ENCODE data around the gene FSCN2.
A peak's percentile ranks its signal among the peaks of the same experiment; 100 is the strongest.

Gene FSCN2, protein sequence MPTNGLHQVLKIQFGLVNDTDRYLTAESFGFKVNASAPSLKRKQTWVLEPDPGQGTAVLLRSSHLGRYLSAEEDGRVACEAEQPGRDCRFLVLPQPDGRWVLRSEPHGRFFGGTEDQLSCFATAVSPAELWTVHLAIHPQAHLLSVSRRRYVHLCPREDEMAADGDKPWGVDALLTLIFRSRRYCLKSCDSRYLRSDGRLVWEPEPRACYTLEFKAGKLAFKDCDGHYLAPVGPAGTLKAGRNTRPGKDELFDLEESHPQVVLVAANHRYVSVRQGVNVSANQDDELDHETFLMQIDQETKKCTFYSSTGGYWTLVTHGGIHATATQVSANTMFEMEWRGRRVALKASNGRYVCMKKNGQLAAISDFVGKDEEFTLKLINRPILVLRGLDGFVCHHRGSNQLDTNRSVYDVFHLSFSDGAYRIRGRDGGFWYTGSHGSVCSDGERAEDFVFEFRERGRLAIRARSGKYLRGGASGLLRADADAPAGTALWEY

DNA sequence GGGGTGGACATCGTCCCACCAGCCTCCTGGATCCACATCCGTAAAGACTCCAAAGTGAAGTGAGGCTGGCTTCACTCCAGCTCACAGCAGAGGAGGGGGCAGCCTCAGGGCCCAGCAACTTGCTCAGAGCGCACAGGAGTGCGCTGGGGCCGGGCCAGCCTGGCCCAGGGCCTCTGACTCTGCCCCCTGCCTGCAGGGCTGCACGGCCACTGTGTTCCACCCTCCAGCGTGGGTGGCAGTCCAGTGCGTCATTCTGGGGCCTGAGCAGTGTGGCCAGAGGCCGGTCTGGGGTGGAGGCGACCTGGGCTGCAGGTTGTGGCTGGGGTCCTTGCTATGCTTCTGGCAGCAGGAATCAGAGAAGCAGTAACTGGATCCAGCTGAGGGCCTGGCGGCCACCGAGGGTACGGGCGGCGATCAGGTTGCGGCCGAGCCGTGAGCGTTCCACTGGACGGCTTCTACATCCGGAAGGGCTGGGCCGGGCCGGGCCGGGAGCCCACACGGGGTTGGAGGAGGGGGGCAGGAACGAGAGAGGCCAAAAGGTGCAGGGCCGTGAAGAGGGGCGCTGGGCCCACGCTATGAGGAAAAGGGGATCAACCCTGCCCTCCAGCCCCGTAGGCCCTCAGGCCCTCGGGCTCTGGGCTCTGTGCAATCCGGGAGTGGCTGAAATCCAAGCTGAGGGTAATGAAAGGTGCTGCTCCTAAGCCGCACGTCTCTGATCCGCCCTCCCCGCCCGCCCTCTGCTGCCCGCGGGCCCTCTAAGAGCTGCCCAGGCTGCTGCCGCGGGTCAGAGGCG is at the start of gene FSCN2:
FSCN2 (plus strand) TSS at position 787 of the 793 bp plus-strand sequence. CDS start 155 bp downstream, outside the sequence.
- no peak for DNase-seq

DNA sequence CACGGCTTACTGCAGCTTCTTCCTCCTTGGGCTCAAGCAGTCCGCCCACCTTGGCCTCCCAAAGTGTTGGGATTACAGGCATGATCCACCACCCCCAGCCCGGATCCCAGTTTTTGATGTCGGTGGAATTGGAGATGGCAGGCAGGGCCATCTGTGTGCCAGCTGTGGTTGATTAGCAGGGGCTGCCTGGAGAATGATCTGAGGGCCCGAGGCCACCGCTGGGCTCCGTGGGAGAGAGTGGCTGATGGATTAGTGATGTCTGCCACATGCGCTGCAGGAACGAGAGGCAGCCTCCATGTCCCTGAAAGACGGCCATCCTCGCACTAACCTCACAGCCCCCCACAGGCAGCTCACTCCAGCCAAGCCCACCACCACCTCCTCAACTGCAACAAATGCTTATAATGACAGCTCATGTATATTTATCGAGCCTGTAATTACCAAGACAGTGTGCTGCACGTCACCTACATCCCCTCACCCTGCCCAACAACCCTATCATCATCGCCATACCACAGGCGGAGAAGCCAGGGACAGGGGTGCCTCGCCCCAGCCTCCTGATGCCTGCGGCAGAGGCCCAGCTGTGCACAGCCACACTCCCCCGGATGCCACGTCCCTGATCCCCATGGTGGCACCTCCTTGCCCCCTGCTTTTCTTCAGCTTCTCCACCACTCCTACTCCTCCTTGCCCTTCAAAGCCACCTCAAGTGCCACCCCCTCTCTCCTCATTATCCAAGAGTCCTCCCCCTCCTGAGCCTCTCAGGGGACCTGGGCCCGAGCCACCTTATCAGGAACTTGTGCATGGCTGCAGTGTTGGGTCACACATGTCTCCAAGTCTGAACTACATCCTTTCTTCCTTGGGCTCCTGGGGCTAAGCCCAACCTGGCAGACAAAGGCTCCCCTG is 48.8 kb upstream of the FSCN2 start:
- no peak for DNase-seq

GRCh38 chr17:81480140-81481072 is 47.8 kb upstream of the FSCN2 start:
- DNase-seq: peak; percentile 36

GRCh38 chr17:81481073-81481799 is 46.9 kb upstream of the FSCN2 start:
- DNase-seq: peak; percentile 46

DNA sequence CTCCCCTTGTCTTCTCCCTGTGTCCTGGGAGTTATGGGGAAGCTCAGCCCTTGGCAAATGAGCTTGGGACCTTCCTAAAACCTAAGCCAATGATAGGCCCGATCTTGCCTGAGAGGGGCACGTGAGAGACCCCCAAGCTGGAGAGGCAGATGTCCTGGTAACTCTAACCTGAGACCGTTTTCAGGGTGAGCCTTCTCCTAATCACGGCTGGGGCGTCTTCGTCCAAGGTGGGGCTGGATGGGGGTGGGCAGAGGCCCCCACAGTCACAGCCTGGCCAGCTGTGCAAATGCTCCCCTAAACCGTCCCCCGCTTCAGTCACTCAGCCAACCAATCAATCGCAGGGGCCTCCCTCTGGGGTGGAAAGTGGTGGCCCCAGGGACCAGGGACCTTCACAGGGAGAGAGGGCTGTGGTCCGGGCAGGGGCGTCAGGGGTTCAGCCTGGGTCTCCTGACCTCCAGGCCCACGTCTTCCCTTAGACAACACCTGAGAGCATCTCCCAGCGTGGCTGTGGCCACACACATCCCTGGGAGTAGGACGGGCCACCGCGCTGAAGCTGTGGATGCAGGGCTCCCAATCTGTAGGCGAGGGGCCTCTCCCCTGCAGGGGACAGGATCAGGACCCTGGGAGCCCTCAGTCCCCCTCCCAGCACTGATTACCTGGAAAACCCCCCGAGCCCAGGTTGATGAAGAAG is 46.2 kb upstream of the FSCN2 start:
- DNase-seq: no peak

GRCh38 chr17:81482673-81483072 is 45.5 kb upstream of the FSCN2 start:
- no peak for DNase-seq

DNA sequence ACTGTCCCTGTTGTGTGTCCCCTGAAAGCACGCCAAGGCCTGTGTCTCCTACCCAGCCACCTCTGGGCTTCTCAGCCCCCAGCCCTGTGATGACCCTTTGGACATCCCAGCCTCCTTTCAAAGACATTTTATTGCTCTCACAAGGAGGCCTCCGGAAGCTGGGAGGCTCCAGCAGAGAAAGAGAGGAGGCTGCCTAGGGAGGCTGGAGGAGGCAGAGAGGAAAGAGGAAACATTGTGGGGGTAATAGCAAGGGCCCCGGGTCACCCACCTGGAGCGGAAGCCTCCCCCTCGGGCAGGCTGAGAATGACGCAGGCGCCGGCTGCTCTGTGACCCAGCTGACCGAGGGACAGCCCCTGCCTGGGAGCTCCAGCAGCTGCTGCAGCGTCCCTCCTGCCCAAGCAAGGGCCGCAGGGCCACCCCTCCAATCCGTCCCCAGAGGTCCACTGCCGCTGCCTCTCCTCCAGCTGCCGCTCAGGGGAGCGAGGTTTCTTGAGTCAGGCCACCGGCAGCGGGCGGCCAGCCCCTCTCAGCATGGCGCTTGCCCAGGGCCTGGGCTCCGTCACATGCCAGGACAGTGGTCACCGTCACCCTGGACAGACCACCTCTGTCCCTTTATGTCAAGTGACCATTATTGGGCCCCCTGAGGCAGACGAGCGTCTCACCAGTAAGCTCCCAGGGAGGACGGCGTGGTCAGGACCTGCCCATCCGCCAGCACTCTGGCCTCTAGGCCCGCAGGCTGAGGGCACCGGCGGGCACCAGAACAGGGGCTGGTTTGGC is 44.9 kb upstream of the FSCN2 start:
- no peak for DNase-seq

- DNase-seq: no peak
Measured at GRCh38 chr17:81483862-81484194, 44.3 kb upstream of the FSCN2 start.

DNA sequence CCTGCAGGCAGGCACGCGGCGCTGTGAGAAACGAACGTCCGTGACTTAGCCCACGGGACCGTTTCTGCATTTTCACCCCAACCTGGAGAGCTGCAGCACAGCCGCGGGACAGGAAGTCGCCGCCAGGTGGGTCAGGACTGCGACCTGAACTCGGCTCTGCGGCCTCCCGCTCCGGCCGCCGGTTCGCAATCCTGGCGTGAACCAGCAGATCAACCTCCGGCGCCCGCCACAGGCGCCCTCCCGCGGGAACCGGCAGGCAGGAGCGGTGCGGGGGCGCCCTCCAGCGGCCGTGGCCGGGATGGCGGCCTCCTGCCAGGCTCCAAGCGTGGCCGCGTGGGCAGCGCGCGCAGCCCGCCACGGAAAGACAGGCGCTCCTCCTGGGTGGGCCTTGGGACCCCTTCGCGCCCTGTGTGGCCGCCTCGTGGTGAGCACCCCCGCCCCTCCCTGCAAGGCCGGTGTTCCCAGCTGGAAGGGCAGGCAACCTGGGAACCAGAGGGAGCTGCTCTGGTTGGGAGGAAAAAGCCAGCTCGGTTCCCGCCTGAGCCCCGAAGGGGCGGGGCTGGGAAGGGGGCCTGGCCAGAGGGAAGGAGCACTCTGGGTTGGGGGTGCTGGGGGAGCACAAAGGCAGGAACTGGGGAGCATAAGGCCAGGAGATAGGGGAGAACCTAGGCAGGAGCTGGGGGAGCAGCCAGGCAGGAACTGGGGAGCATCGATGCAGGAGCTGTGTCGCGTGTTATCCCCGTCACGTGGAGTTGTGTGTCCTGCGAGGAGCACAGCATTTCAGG is 43.8 kb upstream of the FSCN2 start:
- DNase-seq: no peak

DNA sequence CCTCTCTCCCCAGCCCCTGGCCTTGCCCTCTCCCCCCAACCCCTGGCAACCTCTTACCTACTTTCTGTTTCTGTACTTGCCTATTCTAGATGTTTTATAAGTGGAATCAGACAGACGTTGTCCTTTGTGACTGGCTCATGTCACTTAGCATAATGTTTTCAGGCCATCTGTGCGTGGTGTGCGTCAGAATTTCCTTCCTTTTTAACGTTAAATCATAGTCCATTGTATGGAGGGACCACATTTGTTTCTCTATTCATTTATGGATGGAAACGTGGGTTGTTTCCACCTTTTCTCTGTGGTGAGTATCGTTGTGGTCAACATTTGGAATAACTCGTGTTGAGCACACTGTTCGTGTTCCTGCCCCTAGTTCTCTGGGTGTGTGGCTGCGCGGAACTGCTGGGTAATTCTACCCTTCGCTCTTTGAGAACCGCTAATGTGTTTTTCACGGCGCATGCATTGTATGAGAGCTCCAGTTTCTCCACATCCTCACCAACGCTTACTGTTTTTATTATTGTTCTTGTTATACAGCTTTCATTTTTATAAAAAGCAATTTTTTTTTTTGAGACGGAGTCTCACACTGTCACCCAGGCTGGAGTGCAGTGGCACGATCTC is 41.9 kb upstream of the FSCN2 start:
- no peak for DNase-seq

GRCh38 chr17:81487089-81487486 is 41.1 kb upstream of the FSCN2 start:
- DNase-seq: no peak

GRCh38 chr17:81487487-81488275 is 40.5 kb upstream of the FSCN2 start:
- DNase-seq: no peak

GRCh38 chr17:81488276-81488860 is 39.8 kb upstream of the FSCN2 start:
- DNase-seq: no peak

DNA sequence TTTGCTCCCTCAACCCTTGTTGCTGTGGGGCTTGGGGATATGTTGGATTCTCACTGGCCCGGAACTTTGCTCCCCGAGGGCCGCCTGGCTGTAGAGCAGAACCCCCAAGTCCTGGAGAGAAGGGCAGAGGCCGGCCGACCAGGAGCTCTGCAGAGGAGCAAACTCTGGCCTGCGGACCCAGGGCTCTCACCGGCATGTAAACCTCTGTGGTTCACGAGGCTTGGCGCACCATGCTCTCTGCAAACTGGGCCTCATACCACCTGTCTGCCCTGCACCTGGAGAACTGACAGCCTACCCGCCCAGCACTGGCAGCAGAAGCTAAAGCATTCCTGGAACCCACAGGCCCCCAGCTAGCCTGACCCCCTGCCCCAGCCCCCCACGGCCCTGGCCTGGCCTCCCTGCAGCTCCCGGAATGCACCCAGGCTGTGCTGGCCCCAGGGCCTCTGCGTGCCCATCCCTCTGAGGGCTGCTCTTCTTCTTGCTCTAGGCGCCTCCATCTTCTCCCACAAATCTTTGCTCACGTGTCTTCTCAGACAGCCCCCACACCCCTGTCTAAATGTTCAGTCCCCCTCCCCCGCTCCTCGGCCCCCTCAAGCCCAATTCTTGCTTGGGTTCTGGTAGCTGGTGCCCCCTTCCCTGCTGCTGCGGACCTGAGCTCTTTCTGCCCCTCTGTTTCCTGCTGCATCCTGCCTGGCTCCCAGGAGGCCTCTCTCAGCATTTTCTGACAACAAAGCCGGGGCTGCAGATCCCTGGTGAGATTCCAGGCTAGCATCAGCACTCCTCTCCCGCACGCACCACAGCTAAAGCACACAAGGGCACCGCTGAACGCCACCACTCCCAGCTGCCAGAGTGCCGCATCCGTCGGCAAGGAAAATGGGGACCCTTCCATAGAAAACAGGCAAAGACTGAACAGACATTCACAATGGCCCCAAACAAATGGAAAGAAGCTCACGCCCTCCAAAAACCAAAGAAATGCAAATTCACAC is 38.9 kb upstream of the FSCN2 start:
- DNase-seq: no peak

All from NCI-H187 treated with DMSO at 0.1 percent for 48 hours (cell line).